HL-60 (cell line): ENCODE measurements around the gene TEC.

Experiments used
- GABPA ChIP-seq: IDR thresholded peaks from 2 replicates; pipeline ENCODE4 v1.6.1; 2012; ENCODE audit warnings: low read depth
- POLR2AphosphoS5 ChIP-seq: IDR thresholded peaks from 2 replicates; pipeline ENCODE4 v1.6.1; 2012; ENCODE audit warnings: low read depth
- SPI1 ChIP-seq: IDR thresholded peaks from 2 replicates; pipeline ENCODE4 v1.6.1; 2012; ENCODE audit warnings: low read depth, mild to moderate bottlenecking, borderline replicate concordance
- TF ChIP-seq, protein P1 (sequence below): IDR thresholded peaks from one replicate; pipeline ENCODE4 v1.5.1; 2011; ENCODE audit warnings: low read length, control low read depth, inconsistent platforms; ENCODE audit not compliant: insufficient read depth
- TF ChIP-seq, protein P2 (sequence below): IDR thresholded peaks from 2 replicates; pipeline ENCODE4 v1.6.1; 2012; ENCODE audit warnings: low read depth; ENCODE audit not compliant: insufficient replicate concordance

DNA sequence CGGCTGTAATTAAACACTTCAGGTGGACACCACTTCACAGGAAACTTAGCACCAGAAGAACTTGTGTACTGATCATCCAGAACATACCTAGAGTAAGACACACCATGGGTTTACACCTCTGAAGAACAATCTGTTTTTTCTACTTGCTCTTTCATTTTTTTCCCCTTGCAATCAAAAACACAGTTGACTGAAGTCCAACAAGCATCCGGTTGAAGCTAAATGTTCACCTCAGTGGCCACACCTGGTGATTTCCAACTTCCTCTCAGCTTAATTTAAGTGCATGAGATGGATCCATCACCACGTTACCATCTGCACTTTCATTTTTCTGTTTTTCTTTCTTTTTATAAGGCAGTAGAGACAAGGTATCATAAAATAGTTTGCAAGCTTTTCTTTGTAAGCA is 130.7 kb downstream of the TEC start:
- TF ChIP-seq, protein P1, sequence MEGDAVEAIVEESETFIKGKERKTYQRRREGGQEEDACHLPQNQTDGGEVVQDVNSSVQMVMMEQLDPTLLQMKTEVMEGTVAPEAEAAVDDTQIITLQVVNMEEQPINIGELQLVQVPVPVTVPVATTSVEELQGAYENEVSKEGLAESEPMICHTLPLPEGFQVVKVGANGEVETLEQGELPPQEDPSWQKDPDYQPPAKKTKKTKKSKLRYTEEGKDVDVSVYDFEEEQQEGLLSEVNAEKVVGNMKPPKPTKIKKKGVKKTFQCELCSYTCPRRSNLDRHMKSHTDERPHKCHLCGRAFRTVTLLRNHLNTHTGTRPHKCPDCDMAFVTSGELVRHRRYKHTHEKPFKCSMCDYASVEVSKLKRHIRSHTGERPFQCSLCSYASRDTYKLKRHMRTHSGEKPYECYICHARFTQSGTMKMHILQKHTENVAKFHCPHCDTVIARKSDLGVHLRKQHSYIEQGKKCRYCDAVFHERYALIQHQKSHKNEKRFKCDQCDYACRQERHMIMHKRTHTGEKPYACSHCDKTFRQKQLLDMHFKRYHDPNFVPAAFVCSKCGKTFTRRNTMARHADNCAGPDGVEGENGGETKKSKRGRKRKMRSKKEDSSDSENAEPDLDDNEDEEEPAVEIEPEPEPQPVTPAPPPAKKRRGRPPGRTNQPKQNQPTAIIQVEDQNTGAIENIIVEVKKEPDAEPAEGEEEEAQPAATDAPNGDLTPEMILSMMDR = no peak
- TF ChIP-seq POLR2AphosphoS5 (no peak), GABPA (no peak), SPI1 (no peak)
- TF ChIP-seq, protein P2, sequence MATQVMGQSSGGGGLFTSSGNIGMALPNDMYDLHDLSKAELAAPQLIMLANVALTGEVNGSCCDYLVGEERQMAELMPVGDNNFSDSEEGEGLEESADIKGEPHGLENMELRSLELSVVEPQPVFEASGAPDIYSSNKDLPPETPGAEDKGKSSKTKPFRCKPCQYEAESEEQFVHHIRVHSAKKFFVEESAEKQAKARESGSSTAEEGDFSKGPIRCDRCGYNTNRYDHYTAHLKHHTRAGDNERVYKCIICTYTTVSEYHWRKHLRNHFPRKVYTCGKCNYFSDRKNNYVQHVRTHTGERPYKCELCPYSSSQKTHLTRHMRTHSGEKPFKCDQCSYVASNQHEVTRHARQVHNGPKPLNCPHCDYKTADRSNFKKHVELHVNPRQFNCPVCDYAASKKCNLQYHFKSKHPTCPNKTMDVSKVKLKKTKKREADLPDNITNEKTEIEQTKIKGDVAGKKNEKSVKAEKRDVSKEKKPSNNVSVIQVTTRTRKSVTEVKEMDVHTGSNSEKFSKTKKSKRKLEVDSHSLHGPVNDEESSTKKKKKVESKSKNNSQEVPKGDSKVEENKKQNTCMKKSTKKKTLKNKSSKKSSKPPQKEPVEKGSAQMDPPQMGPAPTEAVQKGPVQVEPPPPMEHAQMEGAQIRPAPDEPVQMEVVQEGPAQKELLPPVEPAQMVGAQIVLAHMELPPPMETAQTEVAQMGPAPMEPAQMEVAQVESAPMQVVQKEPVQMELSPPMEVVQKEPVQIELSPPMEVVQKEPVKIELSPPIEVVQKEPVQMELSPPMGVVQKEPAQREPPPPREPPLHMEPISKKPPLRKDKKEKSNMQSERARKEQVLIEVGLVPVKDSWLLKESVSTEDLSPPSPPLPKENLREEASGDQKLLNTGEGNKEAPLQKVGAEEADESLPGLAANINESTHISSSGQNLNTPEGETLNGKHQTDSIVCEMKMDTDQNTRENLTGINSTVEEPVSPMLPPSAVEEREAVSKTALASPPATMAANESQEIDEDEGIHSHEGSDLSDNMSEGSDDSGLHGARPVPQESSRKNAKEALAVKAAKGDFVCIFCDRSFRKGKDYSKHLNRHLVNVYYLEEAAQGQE = no peak
